GM12872 (cell line): ENCODE results near the gene KLHL7.

Experiments
- CTCF ChIP-seq: IDR thresholded peaks from 3 replicates; pipeline ENCODE4 v1.5.1; 2011; ENCODE audit warnings: low read depth, mild to moderate bottlenecking, low read length, moderate library complexity; ENCODE audit not compliant: insufficient read depth

KLHL7 gene

GRCh38 chr7:23123465-23123864, 17.9 kb downstream of the KLHL7 start:
- TF ChIP-seq CTCF = no peak

- no peak for TF ChIP-seq CTCF
Measured at GRCh38 chr7:23129036-23129435, 23.5 kb downstream of the KLHL7 start.

- TF ChIP-seq CTCF = no peak
Measured at GRCh38 chr7:23133797-23134196, 28.2 kb downstream of the KLHL7 start.

- TF ChIP-seq CTCF = no peak
Measured at GRCh38 chr7:23135755-23136154, 30.2 kb downstream of the KLHL7 start.

GRCh38 chr7:23136216-23136615, 30.6 kb downstream of the KLHL7 start:
- no peak for TF ChIP-seq CTCF

- TF ChIP-seq CTCF = no peak
Measured at GRCh38 chr7:23157679-23158078, 52.1 kb downstream of the KLHL7 start.

GRCh38 chr7:23158546-23158945, 53.0 kb downstream of the KLHL7 start:
- TF ChIP-seq CTCF = no peak

- TF ChIP-seq CTCF = no peak
Measured at GRCh38 chr7:23161482-23161881, 55.9 kb downstream of the KLHL7 start.
